OCI-LY1 (cell line): ENCODE measurements around the gene ANXA2R.
"Not testable (repeated sequence)": the region's sequence is repeated elsewhere in the genome, so short reads cannot be mapped to it uniquely, and the experiment has no call there.

Experiments
- EZH2 ChIP-seq: fragments of 200-600 bp; sonication (generic), shearing (Covaris generic); IDR thresholded peaks from 2 replicates; pipeline ENCODE4 v1.8.0; 2017; ENCODE audit warnings: borderline replicate concordance, mixed run types, mild to moderate bottlenecking, antibody characterized with exemption, low read length, moderate library complexity, mixed read lengths
- TF ChIP-seq, protein P1 (sequence below): fragments of 200-600 bp; sonication (generic), shearing (Covaris generic); IDR thresholded peaks from 2 replicates; pipeline ENCODE4 v1.5.1; 2017; ENCODE audit warnings: mild to moderate bottlenecking, antibody characterized with exemption, low read length, moderate library complexity, mixed read lengths

DNA sequence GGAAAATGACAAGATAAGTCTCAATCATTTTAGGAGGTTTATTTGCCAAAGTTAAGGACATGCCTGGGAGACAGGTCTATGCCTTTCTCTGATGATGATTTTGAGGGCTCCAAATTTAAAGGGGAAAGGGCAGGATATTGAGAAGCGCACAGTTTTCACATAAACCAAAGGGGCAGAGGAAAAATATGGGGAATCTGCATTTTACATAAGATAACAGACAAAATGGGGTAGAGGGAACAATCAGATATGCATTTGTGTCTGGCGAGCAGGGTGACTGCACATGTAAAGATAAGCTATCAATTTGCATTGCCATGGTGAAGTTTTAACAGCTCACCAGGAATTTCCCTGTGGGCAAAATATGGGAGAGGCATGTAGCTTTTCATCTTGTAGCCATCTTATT lies 41.2 kb upstream of the ANXA2R start:
- TF ChIP-seq, protein P1, sequence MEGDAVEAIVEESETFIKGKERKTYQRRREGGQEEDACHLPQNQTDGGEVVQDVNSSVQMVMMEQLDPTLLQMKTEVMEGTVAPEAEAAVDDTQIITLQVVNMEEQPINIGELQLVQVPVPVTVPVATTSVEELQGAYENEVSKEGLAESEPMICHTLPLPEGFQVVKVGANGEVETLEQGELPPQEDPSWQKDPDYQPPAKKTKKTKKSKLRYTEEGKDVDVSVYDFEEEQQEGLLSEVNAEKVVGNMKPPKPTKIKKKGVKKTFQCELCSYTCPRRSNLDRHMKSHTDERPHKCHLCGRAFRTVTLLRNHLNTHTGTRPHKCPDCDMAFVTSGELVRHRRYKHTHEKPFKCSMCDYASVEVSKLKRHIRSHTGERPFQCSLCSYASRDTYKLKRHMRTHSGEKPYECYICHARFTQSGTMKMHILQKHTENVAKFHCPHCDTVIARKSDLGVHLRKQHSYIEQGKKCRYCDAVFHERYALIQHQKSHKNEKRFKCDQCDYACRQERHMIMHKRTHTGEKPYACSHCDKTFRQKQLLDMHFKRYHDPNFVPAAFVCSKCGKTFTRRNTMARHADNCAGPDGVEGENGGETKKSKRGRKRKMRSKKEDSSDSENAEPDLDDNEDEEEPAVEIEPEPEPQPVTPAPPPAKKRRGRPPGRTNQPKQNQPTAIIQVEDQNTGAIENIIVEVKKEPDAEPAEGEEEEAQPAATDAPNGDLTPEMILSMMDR: not testable (repeated sequence)
- not testable (repeated sequence) for TF ChIP-seq EZH2
